Ovary (tissue), 3 donors: ENCODE measurements around the gene RNLS.

Source experiments
- CTCF ChIP-seq, 3 donors: fragments of 450-650 bp in 2 of 3; fragments of 200-600 bp in 1 of 3; IDR thresholded peaks; one replicate each; pipeline versions ENCODE4 v1.5.1 to v1.8.0; 2016 to 2022; ENCODE audit warnings: antibody characterized with exemption in 3 of 3, mild to moderate bottlenecking in 1 of 3
- EP300 ChIP-seq: sonication (generic); formaldehyde crosslinking; IDR thresholded peaks from one replicate; pipeline ENCODE4 v1.6.1; 2017; ENCODE audit warnings: antibody characterized with exemption
- POLR2A ChIP-seq: fragments of 450-650 bp; IDR thresholded peaks from one replicate; pipeline ENCODE4 v1.6.1; 2017; ENCODE audit warnings: antibody characterized with exemption, mild to moderate bottlenecking, moderate library complexity
- donor health status: DM: no; HTN: no; CAD: no.

DNA sequence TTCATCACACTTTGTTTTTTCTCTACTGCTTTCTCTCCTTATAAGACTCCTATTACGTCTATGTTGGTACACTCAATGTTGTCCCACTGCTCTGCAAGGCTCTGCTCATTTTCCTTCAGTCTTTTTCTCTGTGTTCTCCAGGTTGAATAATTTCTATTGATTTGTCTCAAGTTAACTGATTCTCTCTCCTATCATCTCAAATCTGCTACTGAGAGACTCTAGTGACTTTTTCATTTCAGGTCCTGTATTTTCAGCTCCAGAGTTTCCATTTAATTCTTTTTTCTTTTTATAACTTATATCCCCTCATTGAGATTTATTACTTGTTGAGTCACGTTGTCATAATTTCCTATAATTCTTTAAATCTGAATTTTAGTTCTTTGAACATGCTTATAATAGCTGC, 100.9 kb downstream of the RNLS start:
- TF ChIP-seq CTCF (IDR thresholded peaks at IDR 0.05) (no peak), POLR2A (no peak), EP300 (no peak)
